GM10266 (cell line): ENCODE results near the gene IFI35.

ENCODE experiments used
- DNase-seq: peaks from one replicate; pipeline ENCODE4 v3.0.0; 2012; ENCODE audit errors: extremely low spot score
- TF ChIP-seq, protein P1 (sequence below): IDR thresholded peaks from 2 replicates; pipeline ENCODE4 v1.5.1; 2012; ENCODE audit warnings: mild to moderate bottlenecking, low read depth; ENCODE audit not compliant: control insufficient read depth, insufficient read depth; ENCODE audit errors: missing control alignments

The IFI35 gene

DNA sequence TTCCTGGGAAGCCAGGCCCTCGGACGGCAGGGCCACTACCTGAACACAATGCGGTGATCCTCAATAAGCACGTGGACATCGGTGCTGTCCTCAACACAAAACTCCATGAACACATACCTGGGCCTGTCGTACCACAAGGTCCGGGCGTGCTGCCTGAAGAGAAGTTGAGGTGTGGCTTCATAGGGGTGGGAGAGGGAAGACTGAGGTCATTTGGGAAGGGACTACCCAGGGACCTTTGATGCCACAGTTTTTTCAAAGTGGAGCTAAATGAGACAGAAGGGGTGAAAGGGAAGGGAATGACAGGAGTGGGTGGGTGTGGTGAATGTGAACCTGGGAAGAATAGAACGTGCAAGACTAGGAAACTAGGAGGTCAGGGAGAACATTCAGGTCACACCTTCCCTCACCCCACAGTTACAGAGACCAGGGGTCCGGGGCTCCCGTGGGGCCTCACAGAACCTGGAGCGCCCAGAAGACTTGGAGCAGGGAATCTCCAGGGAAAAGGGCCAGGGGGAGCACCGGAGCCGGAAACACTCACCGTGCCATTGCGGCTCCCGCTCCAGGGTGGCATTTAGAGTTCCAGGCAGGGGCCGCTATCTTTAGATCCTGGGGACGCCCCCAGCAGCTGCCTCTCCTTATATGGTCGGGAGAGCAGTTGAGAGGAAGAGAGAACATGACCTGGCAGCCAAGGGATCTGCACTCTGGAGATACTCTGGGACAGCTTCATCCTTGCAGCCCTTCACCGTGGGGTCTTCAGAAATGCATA lies 26.9 kb upstream of the IFI35 start, which contains the start of gene PTGES3L:
PTGES3L (minus strand) TSS at position 570 of the 763 bp plus-strand sequence; CDS start at position 543, 27 bp downstream.
- peak; percentile 89 for DNase-seq
- TF ChIP-seq, protein P1, sequence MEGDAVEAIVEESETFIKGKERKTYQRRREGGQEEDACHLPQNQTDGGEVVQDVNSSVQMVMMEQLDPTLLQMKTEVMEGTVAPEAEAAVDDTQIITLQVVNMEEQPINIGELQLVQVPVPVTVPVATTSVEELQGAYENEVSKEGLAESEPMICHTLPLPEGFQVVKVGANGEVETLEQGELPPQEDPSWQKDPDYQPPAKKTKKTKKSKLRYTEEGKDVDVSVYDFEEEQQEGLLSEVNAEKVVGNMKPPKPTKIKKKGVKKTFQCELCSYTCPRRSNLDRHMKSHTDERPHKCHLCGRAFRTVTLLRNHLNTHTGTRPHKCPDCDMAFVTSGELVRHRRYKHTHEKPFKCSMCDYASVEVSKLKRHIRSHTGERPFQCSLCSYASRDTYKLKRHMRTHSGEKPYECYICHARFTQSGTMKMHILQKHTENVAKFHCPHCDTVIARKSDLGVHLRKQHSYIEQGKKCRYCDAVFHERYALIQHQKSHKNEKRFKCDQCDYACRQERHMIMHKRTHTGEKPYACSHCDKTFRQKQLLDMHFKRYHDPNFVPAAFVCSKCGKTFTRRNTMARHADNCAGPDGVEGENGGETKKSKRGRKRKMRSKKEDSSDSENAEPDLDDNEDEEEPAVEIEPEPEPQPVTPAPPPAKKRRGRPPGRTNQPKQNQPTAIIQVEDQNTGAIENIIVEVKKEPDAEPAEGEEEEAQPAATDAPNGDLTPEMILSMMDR: no peak

DNA sequence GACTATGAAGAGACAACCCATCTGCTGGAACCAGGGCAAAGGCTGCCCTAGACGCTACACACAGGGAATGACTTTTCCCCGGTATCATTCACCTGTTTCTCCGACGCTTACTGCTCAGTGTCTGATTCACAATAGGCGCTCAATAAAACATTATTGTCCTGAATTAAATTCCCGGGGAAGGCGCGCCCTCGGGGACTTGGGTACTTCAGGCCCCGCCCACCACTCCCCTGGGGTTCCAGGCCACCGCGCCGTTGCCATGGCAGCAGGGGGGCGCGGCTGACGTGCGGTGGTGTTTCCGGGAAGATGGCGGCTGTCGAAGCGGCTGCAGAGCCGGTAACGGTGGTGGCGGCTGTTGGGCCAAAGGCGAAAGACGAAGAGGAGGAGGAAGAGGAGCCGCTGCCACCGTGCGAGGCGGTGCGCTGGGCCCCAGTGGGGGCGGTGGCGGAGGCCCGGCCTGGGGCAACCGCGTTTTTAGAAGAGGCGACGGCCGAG lies 26.3 kb upstream of the IFI35 start, which contains the start of gene RUNDC1:
RUNDC1 (plus strand) TSS at position 292 of the 492 bp plus-strand sequence; CDS start at position 304, 12 bp downstream.
- DNase-seq: peak; percentile 97
- TF ChIP-seq, protein P1: no peak

- TF ChIP-seq, protein P1: peak; percentile 46
These were observed 25.7 kb upstream of the IFI35 start for GRCh38 chr17:42980766-42981397.

GRCh38 chr17:42982266-42982665 lies 24.3 kb upstream of the IFI35 start:
- TF ChIP-seq, protein P1: no peak

More at GRCh38 chr17:42980766-42981397, 25.7 kb upstream of the IFI35 start:
- peak; percentile 84 for DNase-seq

GRCh38 chr17:42985225-42985624 lies 21.4 kb upstream of the IFI35 start:
- TF ChIP-seq, protein P1: no peak
- peak; percentile 67 for DNase-seq

More at GRCh38 chr17:42982266-42982665, 24.3 kb upstream of the IFI35 start:
- DNase-seq: no peak

DNA sequence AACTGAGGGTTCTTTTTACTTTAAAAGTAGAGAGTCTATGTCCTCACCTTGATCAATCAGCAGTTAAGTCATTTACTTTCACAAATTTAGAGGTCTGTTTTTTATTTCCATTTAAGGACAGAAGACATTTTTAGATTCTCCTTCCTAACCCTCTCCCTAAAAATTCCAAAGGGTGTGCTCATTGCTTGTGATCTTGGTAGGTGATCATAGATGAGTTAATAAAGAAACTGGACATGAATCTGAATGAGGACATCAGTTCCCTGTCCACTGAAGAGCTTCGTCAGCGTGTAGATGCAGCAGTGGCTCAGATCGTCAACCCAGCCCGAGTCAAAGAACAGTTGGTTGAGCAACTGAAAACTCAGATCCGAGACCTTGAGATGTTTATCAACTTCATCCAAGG lies 17.4 kb upstream of the IFI35 start:
- DNase-seq: no peak
- TF ChIP-seq, protein P1: no peak
